Bronchial epithelial cell (primary cell): ENCODE results near the gene KRT81. TPM values are rescaled to one million over a fixed set of nuclear protein-coding genes. Genes with fewer than 3 reads are reported as not detected.

ENCODE experiments used
- DNase-seq: peaks from one replicate; pipeline ENCODE4 v3.0.0-alpha.2; 2010; ENCODE audit warnings: low read depth
- FAIRE-seq: peaks from 2 replicates; lab custom pipeline; 2011; peaks lifted over from hg19 to GRCh38; lab: Jason Lieb, UNC
- H3K27me3 ChIP-seq: 2 replicates; pipeline ENCODE4 v1.5.1; 2011; ENCODE audit warnings: low read length; ENCODE audit not compliant: control insufficient read depth, insufficient read depth
- H3K36me3 ChIP-seq: 2 replicates; pipeline ENCODE4 v1.5.1; 2011; ENCODE audit warnings: low read length; ENCODE audit not compliant: control insufficient read depth, insufficient read depth
- H3K4me3 ChIP-seq: 2 replicates; pipeline ENCODE4 v1.5.1; 2011; ENCODE audit warnings: mild to moderate bottlenecking, low read depth, low read length, control low read depth
- total RNA-seq: library from RNA; depleted of rRNA; stranded (reverse); fragments of >200 nt; gene quantifications from 2 replicates; pipeline ENCODE4 v1.2.1, GENCODE V29; 2014
- TF ChIP-seq, protein P1 (sequence below): IDR thresholded peaks from 2 replicates; pipeline ENCODE4 v1.5.1; 2011; ENCODE audit warnings: mild to moderate bottlenecking, moderate library complexity, low read length, control low read depth, inconsistent platforms; ENCODE audit not compliant: insufficient read depth, severe bottlenecking

Gene KRT81
- total RNA-seq, 1 donor from 2014 or later, result 0.26 TPM

- TF ChIP-seq, protein P1, sequence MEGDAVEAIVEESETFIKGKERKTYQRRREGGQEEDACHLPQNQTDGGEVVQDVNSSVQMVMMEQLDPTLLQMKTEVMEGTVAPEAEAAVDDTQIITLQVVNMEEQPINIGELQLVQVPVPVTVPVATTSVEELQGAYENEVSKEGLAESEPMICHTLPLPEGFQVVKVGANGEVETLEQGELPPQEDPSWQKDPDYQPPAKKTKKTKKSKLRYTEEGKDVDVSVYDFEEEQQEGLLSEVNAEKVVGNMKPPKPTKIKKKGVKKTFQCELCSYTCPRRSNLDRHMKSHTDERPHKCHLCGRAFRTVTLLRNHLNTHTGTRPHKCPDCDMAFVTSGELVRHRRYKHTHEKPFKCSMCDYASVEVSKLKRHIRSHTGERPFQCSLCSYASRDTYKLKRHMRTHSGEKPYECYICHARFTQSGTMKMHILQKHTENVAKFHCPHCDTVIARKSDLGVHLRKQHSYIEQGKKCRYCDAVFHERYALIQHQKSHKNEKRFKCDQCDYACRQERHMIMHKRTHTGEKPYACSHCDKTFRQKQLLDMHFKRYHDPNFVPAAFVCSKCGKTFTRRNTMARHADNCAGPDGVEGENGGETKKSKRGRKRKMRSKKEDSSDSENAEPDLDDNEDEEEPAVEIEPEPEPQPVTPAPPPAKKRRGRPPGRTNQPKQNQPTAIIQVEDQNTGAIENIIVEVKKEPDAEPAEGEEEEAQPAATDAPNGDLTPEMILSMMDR, result no peak
- no peak for DNase-seq
- H3K27me3 ChIP-seq, result peaks cover 2% of the 10 kb centered on the region
Measured at GRCh38 chr12:52255926-52256583, 35.3 kb downstream of the KRT81 start.

GRCh38 chr12:52254965-52255751, 36.2 kb downstream of the KRT81 start:
- DNase-seq, result no peak
- Histone ChIP-seq H3K4me3 (no peak overlapping the region), H3K27me3 (peaks cover 2% of the 10 kb centered on the region), H3K36me3 (no peaks in the 10 kb centered on the region)
- peak; percentile 68 for FAIRE-seq
- TF ChIP-seq, protein P1, result no peak

More at GRCh38 chr12:52255926-52256583, 35.3 kb downstream of the KRT81 start:
- Histone ChIP-seq H3K4me3 (no peak overlapping the region), H3K36me3 (no peaks in the 10 kb centered on the region)
- FAIRE-seq, result peak; percentile 7

DNA sequence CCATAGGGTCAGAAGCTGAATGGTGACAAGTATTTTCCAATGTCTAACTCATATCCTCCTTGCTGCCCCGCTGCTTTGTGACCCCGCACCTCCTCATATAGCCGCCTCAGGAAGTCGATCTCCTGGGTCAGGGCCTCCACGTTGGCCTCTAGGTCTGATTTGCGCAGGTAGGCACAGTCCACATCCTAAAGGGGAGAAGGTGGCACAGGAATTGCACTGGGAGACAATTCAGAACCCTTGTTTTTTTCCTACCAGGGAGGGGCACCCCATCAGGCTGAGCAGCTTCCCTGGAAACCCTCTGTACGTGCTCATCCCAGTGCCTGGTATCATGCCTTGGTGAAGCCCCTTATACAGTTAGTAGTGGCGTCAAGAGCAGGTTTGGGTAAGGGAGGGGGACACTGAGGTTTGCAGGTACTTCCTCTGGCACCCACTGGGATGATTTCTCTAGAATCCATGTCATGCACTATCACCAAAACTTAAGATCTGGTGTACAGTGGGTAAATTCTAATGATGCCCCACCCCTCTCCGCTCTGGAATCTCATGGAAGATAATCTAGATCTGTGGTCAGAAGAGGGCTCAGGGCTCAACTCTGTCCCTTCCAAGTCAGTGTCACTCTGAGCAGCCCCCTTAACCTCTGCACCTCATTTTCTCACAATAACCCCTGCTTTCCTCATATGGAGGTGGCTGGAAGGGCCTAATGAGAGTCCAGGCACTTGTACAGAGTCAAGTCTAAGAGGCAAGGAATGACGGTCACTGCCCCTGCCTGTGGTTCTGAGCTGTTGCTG, 37.0 kb downstream of the KRT81 start:
- Histone ChIP-seq H3K4me3 (no peak overlapping the region), H3K36me3 (no peaks in the 10 kb centered on the region), H3K27me3 (peaks cover 2% of the 10 kb centered on the region)
- TF ChIP-seq, protein P1, result no peak
- FAIRE-seq (peak; percentile 36), DNase-seq (no peak)

DNA sequence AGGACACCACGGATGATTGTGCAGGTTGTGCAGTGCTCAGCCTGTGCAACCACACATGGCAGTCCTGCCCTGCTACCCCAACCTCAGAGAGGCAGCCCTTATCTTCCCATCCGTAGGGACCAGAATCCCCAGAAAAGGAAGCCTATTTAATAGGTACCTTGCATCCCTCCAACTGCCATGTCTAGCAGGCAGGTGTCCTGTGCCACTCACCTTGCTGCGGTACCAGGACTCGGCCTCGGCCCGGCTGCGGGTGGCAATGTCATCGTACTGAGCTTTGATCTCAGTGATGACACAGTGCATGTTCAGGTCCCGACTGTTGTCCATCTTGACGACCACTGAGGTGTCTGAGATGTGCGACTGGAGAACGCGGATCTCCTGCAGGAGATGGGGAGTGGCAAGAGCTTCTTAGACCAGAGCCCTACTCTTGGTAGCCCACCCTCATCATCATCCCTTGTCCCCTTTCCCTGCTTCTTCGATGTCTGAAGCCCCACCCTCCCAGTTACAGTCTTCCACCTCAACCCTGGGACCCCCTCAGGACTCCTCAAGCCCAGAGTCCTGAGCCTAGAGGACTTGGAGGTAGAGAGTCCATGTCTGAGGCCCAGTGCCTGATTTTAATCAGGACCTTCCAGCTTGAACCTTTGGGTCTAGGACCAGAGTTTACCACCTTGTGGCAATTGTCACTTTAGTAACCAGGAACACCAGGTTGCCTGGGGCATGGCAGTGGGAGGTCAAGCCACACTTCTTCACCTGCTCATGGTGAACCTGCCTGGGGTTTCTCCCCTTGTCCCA, 37.7 kb downstream of the KRT81 start:
- Histone ChIP-seq H3K27me3 (peaks cover 2% of the 10 kb centered on the region), H3K4me3 (no peak overlapping the region), H3K36me3 (no peaks in the 10 kb centered on the region)
- FAIRE-seq (peak; percentile 50), DNase-seq (no peak)
- TF ChIP-seq, protein P1, result no peak

GRCh38 chr12:52252728-52253343, 38.5 kb downstream of the KRT81 start:
- TF ChIP-seq, protein P1, result no peak
- Histone ChIP-seq H3K4me3 (no peak overlapping the region), H3K36me3 (no peaks in the 10 kb centered on the region), H3K27me3 (peaks cover 2% of the 10 kb centered on the region)
- no peak for FAIRE-seq
- no peak for DNase-seq
